Endodermal cell (in vitro differentiated cells): ENCODE results near the gene CCNI. TPM values are rescaled to one million over a fixed set of nuclear protein-coding genes. Genes with fewer than 3 reads are reported as not detected.

ENCODE experiments used
- DNase-seq: peaks from one replicate; pipeline ENCODE4 v3.0.0-alpha.2; 2017
- H3K27ac ChIP-seq: 2 replicates; pipeline ENCODE4 v1.5.1; 2013; ENCODE audit warnings: mild to moderate bottlenecking, low read depth, low read length, moderate library complexity
- H3K27me3 ChIP-seq: 2 replicates; pipeline ENCODE4 v1.6.1; 2013; ENCODE audit warnings: mild to moderate bottlenecking, low read length, moderate library complexity; ENCODE audit not compliant: insufficient read depth, control insufficient read depth, poor library complexity, severe bottlenecking
- H3K36me3 ChIP-seq: 2 replicates; pipeline ENCODE4 v1.7.0; 2013; ENCODE audit warnings: mild to moderate bottlenecking, low read length, moderate library complexity; ENCODE audit not compliant: control insufficient read depth, insufficient read depth
- H3K4me1 ChIP-seq: one replicate; pipeline ENCODE4 v1.7.0; 2013; ENCODE audit warnings: low read length; ENCODE audit not compliant: control insufficient read depth, insufficient read depth
- H3K4me3 ChIP-seq: 2 replicates; pipeline ENCODE4 v1.5.1; 2013; ENCODE audit warnings: mild to moderate bottlenecking, low read length, moderate library complexity
- H3K9ac ChIP-seq: 2 replicates; pipeline ENCODE4 v1.6.1; 2013; ENCODE audit warnings: mild to moderate bottlenecking, low read length, moderate library complexity; ENCODE audit not compliant: poor library complexity, severe bottlenecking; ENCODE audit errors: extremely low read depth
- H3K9me3 ChIP-seq: 2 replicates; pipeline ENCODE4 v1.6.1; 2013; ENCODE audit warnings: mild to moderate bottlenecking, low read length, moderate library complexity; ENCODE audit not compliant: control insufficient read depth
- H3K27ac Mint-ChIP-seq: 2 replicates; pipeline ENCODE4 v1.8.0; 2020; ENCODE audit warnings: mixed read lengths
- H3K27me3 Mint-ChIP-seq: 2 replicates; pipeline ENCODE4 v1.8.0; 2021; ENCODE audit warnings: mild to moderate bottlenecking, mixed read lengths; ENCODE audit not compliant: insufficient read depth
- H3K36me3 Mint-ChIP-seq: 2 replicates; pipeline ENCODE4 v1.8.0; 2020; ENCODE audit warnings: low read depth, mixed read lengths
- H3K4me1 Mint-ChIP-seq: 2 replicates; pipeline ENCODE4 v1.8.0; 2020; ENCODE audit warnings: mixed read lengths
- H3K4me3 Mint-ChIP-seq: 2 replicates; pipeline ENCODE4 v1.8.0; 2020; ENCODE audit warnings: mild to moderate bottlenecking, moderate library complexity, mixed read lengths
- H3K9me3 Mint-ChIP-seq: 2 replicates; pipeline ENCODE4 v1.8.0; 2020; ENCODE audit warnings: mild to moderate bottlenecking, mixed read lengths
- WGBS, 2 experiments: methylation state at CpG; one replicate each; pipeline versions ENCODE4 v1.1.5 to v1.1.7; 2013; ENCODE audit warnings: missing lambda C conversion rate in 2 of 2, mixed read lengths in 1 of 2; ENCODE audit not compliant: insufficient coverage in 1 of 2, insufficient read length in 1 of 2; 5-methylcytosine and 5-hydroxymethylcytosine counted together
- total RNA-seq, 2 donors: library from RNA; stranded (reverse); fragmentation: NEBNext Ultra II Directional in 1 of 2; extraction: Animal tissue kit (Norgen Biotek cat#: 25700) in 1 of 2; gene quantifications; 2 replicates in 1 of 2; 3 replicates in 1 of 2; pipeline ENCODE4 v1.2.1, GENCODE V29; 2021
- TF ChIP-seq, protein P1 (sequence below): fragments of 200-600 bp; sonication (generic); conservative IDR thresholded peaks from 2 replicates; pipeline ENCODE4 v1.5.0; 2021; ENCODE audit warnings: antibody characterized with exemption, mild to moderate bottlenecking

The CCNI gene
- total RNA-seq, 2 donors from 2014 or later: 283 to 302 TPM

- Mint-ChIP-seq H3K9me3 (no peaks in the 10 kb centered on the region), H3K4me3 (no peak overlapping the region), H3K4me1 (peaks cover 15% of the 10 kb centered on the region), H3K27ac (peak overlapping the region; percentile 81), H3K36me3 (peaks cover 76% of the 10 kb centered on the region), H3K27me3 (no peaks in the 10 kb centered on the region)
- H3K4me3 ChIP-seq: no peak overlapping the region
- TF ChIP-seq, protein P1, sequence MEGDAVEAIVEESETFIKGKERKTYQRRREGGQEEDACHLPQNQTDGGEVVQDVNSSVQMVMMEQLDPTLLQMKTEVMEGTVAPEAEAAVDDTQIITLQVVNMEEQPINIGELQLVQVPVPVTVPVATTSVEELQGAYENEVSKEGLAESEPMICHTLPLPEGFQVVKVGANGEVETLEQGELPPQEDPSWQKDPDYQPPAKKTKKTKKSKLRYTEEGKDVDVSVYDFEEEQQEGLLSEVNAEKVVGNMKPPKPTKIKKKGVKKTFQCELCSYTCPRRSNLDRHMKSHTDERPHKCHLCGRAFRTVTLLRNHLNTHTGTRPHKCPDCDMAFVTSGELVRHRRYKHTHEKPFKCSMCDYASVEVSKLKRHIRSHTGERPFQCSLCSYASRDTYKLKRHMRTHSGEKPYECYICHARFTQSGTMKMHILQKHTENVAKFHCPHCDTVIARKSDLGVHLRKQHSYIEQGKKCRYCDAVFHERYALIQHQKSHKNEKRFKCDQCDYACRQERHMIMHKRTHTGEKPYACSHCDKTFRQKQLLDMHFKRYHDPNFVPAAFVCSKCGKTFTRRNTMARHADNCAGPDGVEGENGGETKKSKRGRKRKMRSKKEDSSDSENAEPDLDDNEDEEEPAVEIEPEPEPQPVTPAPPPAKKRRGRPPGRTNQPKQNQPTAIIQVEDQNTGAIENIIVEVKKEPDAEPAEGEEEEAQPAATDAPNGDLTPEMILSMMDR: no peak
- H3K9me3 ChIP-seq: no peaks in the 10 kb centered on the region
- H3K27me3 ChIP-seq: no peaks in the 10 kb centered on the region
- no peak overlapping the region for H3K9ac ChIP-seq
- no peak for DNase-seq
- peaks cover 6% of the 10 kb centered on the region for H3K4me1 ChIP-seq
- H3K36me3 ChIP-seq: peaks cover 91% of the 10 kb centered on the region
- 94 to 96% methylated on average over 3 to 5 of the region's 5 CpGs for WGBS, 2 experiments
- H3K27ac ChIP-seq: peak overlapping the region; percentile 69
Measured at GRCh38 chr4:77021614-77022089, 54.1 kb downstream of the CCNI start.

- Histone ChIP-seq H3K36me3 (peaks cover 87% of the 10 kb centered on the region), H3K9me3 (no peaks in the 10 kb centered on the region), H3K4me3 (no peak overlapping the region), H3K27ac (no peak overlapping the region), H3K9ac (no peak overlapping the region), H3K27me3 (no peaks in the 10 kb centered on the region), H3K4me1 (peaks cover 10% of the 10 kb centered on the region)
- Mint-ChIP-seq H3K27me3 (no peaks in the 10 kb centered on the region), H3K27ac (no peak overlapping the region), H3K4me3 (no peak overlapping the region), H3K9me3 (no peaks in the 10 kb centered on the region), H3K4me1 (peaks cover 24% of the 10 kb centered on the region), H3K36me3 (peaks cover 74% of the 10 kb centered on the region)
- DNase-seq: no peak
- 96 to 100% methylated on average over 2 to 3 of the region's 3 CpGs for WGBS, 2 experiments
- TF ChIP-seq, protein P1: no peak
Measured at GRCh38 chr4:77020017-77020416, 55.8 kb downstream of the CCNI start.

DNA sequence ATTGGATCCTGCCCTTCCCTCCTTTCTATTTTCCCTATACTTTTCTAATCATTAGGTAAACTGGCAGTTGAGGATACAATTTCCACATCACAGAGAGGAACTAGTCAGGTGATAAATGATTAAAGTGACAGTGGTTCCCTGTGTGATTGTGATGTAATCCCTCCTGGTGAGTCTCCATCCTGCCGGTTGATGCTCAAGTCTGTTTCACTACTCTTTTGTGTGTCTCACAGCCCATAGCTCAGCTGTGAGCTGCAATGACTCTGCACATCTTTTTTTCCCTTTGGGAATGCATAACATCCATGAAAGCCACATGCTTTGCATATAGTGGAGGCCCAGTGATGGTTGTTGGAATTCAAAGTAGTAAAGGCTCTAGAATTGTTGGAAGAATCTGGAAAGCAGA lies 60.4 kb downstream of the CCNI start:
- peak overlapping the region; percentile 2 for H3K27ac Mint-ChIP-seq
- no peaks in the 10 kb centered on the region for H3K9me3 ChIP-seq
- H3K36me3 ChIP-seq: peaks cover 59% of the 10 kb centered on the region
- H3K4me1 ChIP-seq: peaks cover 23% of the 10 kb centered on the region
- no peak overlapping the region for H3K4me3 Mint-ChIP-seq
- TF ChIP-seq, protein P1: no peak
- H3K27ac ChIP-seq: no peak overlapping the region
- peak; percentile 68 for DNase-seq
- H3K27me3 Mint-ChIP-seq: no peaks in the 10 kb centered on the region
- WGBS, 2 experiments: 0 to 18% methylated on average over 1 of the region's 1 CpG
- peaks cover 40% of the 10 kb centered on the region for H3K36me3 Mint-ChIP-seq
- peaks cover 51% of the 10 kb centered on the region for H3K4me1 Mint-ChIP-seq
- no peaks in the 10 kb centered on the region for H3K27me3 ChIP-seq
- no peaks in the 10 kb centered on the region for H3K9me3 Mint-ChIP-seq
- no peak overlapping the region for H3K4me3 ChIP-seq
- H3K9ac ChIP-seq: no peak overlapping the region
